ENCODE measurements around the gene MAGIX.
"Not testable (repeated sequence)": the region's sequence is repeated elsewhere in the genome, so short reads cannot be mapped to it uniquely, and the experiment has no call there.

MAGIX gene

GRCh38 chrX:49164589-49165360 lies 2.2 kb downstream of the MAGIX start:
- Histone ChIP-seq H3K27me3 (ENCODE audit: control insufficient read depth, insufficient read depth, low read length) (no peaks in the 10 kb centered on the region), H3K4me1 (ENCODE audit: control insufficient read depth, insufficient read depth, low read length) (no peaks in the 10 kb centered on the region), H3K9ac (ENCODE audit: low read length) (no peak overlapping the region), H3K4me3 (ENCODE audit: low read length) (no peak overlapping the region), H3K36me3 (ENCODE audit: control insufficient read depth, insufficient read depth, low read length) (no peaks in the 10 kb centered on the region), H3K27ac (ENCODE audit: low read depth, low read length) (peak overlapping the region; percentile 94)

GRCh38 chrX:49165901-49166881 lies 3.6 kb downstream of the MAGIX start:
- H3K4me3 ChIP-seq (ENCODE audit: low read length): peak overlapping the region; percentile 75
- H3K27me3 ChIP-seq (ENCODE audit: control insufficient read depth, insufficient read depth, low read length): no peaks in the 10 kb centered on the region
- no peaks in the 10 kb centered on the region for H3K4me1 ChIP-seq (ENCODE audit: control insufficient read depth, insufficient read depth, low read length)
- peak overlapping the region; percentile 97 for H3K27ac ChIP-seq (ENCODE audit: low read depth, low read length)
- no peak overlapping the region for H3K9ac ChIP-seq (ENCODE audit: low read length)
- H3K36me3 ChIP-seq (ENCODE audit: control insufficient read depth, insufficient read depth, low read length): no peaks in the 10 kb centered on the region

- H3K4me3 ChIP-seq (ENCODE audit: low read length): peak overlapping the region; percentile 75
- no peaks in the 10 kb centered on the region for H3K36me3 ChIP-seq (ENCODE audit: control insufficient read depth, insufficient read depth, low read length)
- H3K27ac ChIP-seq (ENCODE audit: low read depth, low read length): peak overlapping the region; percentile 97
- H3K9ac ChIP-seq (ENCODE audit: low read length): peak overlapping the region; percentile 84
- no peaks in the 10 kb centered on the region for H3K4me1 ChIP-seq (ENCODE audit: control insufficient read depth, insufficient read depth, low read length)
- no peaks in the 10 kb centered on the region for H3K27me3 ChIP-seq (ENCODE audit: control insufficient read depth, insufficient read depth, low read length)
Observed at GRCh38 chrX:49166914-49167739, 4.6 kb downstream of the MAGIX start.

GRCh38 chrX:49167740-49168108 lies 5.2 kb downstream of the MAGIX start:
- Histone ChIP-seq H3K36me3 (ENCODE audit: control insufficient read depth, insufficient read depth, low read length) (no peaks in the 10 kb centered on the region), H3K4me3 (ENCODE audit: low read length) (peak overlapping the region; percentile 75), H3K9ac (ENCODE audit: low read length) (peak overlapping the region; percentile 84), H3K4me1 (ENCODE audit: control insufficient read depth, insufficient read depth, low read length) (no peaks in the 10 kb centered on the region), H3K27ac (ENCODE audit: low read depth, low read length) (peak overlapping the region; percentile 97), H3K27me3 (ENCODE audit: control insufficient read depth, insufficient read depth, low read length) (no peaks in the 10 kb centered on the region)

GRCh38 chrX:49171752-49172279 lies 9.3 kb downstream of the MAGIX start, which contains the start of gene PLP2:
Gene PLP2 (plus strand): TSS chrX:49171898. CDS start chrX:49172001, 103 bp downstream.
- Histone ChIP-seq H3K4me3 (ENCODE audit: low read length) (peak within 1 kb of the TSS; percentile 59), H3K36me3 (ENCODE audit: control insufficient read depth, insufficient read depth, low read length) (peaks cover 4% of the 10 kb centered on the region), H3K4me1 (ENCODE audit: control insufficient read depth, insufficient read depth, low read length) (no peaks in the 10 kb centered on the region), H3K27ac (ENCODE audit: low read depth, low read length) (peak within 1 kb of the TSS; percentile 84), H3K9ac (ENCODE audit: low read length) (peak within 1 kb of the TSS; percentile 57), H3K27me3 (ENCODE audit: control insufficient read depth, insufficient read depth, low read length) (no peaks in the 10 kb centered on the region)

GRCh38 chrX:49172280-49172780 lies 9.8 kb downstream of the MAGIX start:
- Histone ChIP-seq H3K4me3 (ENCODE audit: low read length) (peak overlapping the region; percentile 59), H3K9ac (ENCODE audit: low read length) (peak overlapping the region; percentile 57), H3K36me3 (ENCODE audit: control insufficient read depth, insufficient read depth, low read length) (peaks cover 4% of the 10 kb centered on the region), H3K4me1 (ENCODE audit: control insufficient read depth, insufficient read depth, low read length) (no peaks in the 10 kb centered on the region), H3K27ac (ENCODE audit: low read depth, low read length) (peak overlapping the region; percentile 84), H3K27me3 (ENCODE audit: control insufficient read depth, insufficient read depth, low read length) (no peaks in the 10 kb centered on the region)

- not testable (repeated sequence) for H3K27ac ChIP-seq (ENCODE audit: low read depth, low read length); H3K27me3 ChIP-seq (ENCODE audit: control insufficient read depth, insufficient read depth, low read length)
Observed at GRCh38 chrX:49173544-49173943, 11.0 kb downstream of the MAGIX start.

GRCh38 chrX:49174723-49175122 lies 12.2 kb downstream of the MAGIX start:
- Histone ChIP-seq H3K9ac (ENCODE audit: low read length) (no peak overlapping the region), H3K4me3 (ENCODE audit: low read length) (no peak overlapping the region), H3K27ac (ENCODE audit: low read depth, low read length) (no peak overlapping the region), H3K27me3 (ENCODE audit: control insufficient read depth, insufficient read depth, low read length) (no peaks in the 10 kb centered on the region), H3K36me3 (ENCODE audit: control insufficient read depth, insufficient read depth, low read length) (peaks cover 4% of the 10 kb centered on the region), H3K4me1 (ENCODE audit: control insufficient read depth, insufficient read depth, low read length) (no peaks in the 10 kb centered on the region)

More at GRCh38 chrX:49173544-49173943, 11.0 kb downstream of the MAGIX start:
- H3K4me1 ChIP-seq (ENCODE audit: control insufficient read depth, insufficient read depth, low read length); H3K4me3 ChIP-seq (ENCODE audit: low read length); H3K36me3 ChIP-seq (ENCODE audit: control insufficient read depth, insufficient read depth, low read length); H3K9ac ChIP-seq (ENCODE audit: low read length): not testable (repeated sequence)

- H3K4me1 ChIP-seq (ENCODE audit: control insufficient read depth, insufficient read depth, low read length): no peaks in the 10 kb centered on the region
- H3K27ac ChIP-seq (ENCODE audit: low read depth, low read length): no peak overlapping the region
- H3K9ac ChIP-seq (ENCODE audit: low read length): no peak overlapping the region
- H3K4me3 ChIP-seq (ENCODE audit: low read length): no peak overlapping the region
- peaks cover 4% of the 10 kb centered on the region for H3K36me3 ChIP-seq (ENCODE audit: control insufficient read depth, insufficient read depth, low read length)
- no peaks in the 10 kb centered on the region for H3K27me3 ChIP-seq (ENCODE audit: control insufficient read depth, insufficient read depth, low read length)
Observed at GRCh38 chrX:49175435-49176274, 13.1 kb downstream of the MAGIX start.

GRCh38 chrX:49176421-49177326 lies 14.1 kb downstream of the MAGIX start:
- no peak overlapping the region for H3K4me3 ChIP-seq (ENCODE audit: low read length)
- no peak overlapping the region for H3K9ac ChIP-seq (ENCODE audit: low read length)
- H3K27ac ChIP-seq (ENCODE audit: low read depth, low read length): peak overlapping the region; percentile 18
- H3K36me3 ChIP-seq (ENCODE audit: control insufficient read depth, insufficient read depth, low read length): peaks cover 4% of the 10 kb centered on the region
- no peaks in the 10 kb centered on the region for H3K27me3 ChIP-seq (ENCODE audit: control insufficient read depth, insufficient read depth, low read length)
- H3K4me1 ChIP-seq (ENCODE audit: control insufficient read depth, insufficient read depth, low read length): no peaks in the 10 kb centered on the region
